Islet precursor cell (in vitro differentiated cells): ENCODE measurements around the gene LCP1.
"Not testable (repeated sequence)": the region's sequence is repeated elsewhere in the genome, so short reads cannot be mapped to it uniquely, and the experiment has no call there.

ENCODE experiments used
- DNase-seq: peaks from one replicate; pipeline ENCODE4 v3.0.0-alpha.2; 2018

Gene LCP1, protein sequence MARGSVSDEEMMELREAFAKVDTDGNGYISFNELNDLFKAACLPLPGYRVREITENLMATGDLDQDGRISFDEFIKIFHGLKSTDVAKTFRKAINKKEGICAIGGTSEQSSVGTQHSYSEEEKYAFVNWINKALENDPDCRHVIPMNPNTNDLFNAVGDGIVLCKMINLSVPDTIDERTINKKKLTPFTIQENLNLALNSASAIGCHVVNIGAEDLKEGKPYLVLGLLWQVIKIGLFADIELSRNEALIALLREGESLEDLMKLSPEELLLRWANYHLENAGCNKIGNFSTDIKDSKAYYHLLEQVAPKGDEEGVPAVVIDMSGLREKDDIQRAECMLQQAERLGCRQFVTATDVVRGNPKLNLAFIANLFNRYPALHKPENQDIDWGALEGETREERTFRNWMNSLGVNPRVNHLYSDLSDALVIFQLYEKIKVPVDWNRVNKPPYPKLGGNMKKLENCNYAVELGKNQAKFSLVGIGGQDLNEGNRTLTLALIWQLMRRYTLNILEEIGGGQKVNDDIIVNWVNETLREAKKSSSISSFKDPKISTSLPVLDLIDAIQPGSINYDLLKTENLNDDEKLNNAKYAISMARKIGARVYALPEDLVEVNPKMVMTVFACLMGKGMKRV

DNA sequence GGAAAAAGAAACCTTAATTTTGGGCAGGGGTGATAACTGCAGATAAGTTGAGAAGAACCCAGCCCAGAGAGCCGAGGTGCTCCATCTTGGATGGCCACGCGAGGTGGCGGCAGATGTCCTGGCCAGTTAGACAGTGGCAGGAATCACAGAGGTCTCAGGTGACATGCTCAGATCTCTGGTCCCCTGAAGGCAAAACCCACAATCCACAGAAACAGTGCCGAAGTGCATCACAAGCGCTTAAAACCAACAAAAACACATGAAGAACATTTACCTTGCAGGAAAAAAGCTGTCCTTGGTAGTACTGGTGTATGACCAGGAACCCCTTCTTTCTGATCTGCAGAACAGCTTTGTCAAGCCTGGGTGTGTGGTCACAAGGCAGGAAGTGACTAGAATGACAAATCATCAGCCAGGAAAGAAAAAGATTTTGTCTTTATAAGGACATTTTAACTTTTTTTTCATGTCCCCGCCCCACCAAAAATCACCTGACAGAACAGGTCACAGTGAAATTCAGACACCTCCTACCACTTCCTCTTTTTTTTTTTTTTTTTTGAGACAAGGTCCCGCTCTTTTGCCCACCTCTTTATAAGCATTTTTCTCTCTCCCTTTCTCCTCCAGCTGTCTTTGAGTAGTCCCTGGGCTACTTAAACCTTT lies at the start of gene LCP1:
LCP1 (minus strand) TSS at position 338 of the 651 bp plus-strand sequence. CDS start 22,515 bp downstream, outside the sequence.
- peak; percentile 69 for DNase-seq

DNA sequence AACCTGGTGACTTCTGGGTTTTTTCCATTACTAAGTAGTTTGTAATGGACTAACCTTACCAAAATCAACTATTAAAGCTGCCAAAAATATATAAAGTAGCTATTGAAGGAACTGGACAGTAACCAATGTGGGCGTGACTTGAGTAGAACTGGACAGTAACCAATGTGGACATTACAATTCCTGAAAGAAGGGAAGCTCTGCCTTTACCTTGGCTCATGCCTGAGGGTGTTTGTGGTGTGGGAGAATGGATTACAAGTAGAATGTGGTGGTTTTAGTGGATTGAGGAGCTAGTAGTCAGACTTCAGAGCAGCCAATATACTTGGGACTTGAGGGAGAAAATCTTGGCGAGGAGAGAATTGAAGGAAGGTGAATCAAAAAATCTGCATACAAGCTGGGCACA lies 47.3 kb upstream of the LCP1 start:
- DNase-seq: no peak

DNA sequence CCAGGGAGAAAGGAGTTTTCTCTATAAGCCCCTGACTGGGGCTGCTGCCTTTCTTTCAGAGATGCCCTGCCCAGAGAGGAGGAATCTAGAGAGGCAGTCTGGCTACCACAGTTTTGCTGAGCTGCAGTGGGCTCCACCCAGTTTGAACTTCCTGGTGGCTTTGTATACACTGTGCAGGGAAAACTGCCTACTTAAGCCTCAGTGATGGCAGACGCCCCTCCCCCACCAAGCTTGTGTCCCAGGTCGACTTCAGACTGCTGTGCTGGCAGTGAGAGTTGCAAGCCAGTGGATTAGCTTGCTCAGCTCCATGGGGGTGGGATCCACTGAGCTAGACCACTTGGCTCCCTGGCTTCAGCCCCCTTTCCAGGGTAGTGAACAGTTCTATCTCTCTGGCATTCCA lies 38.3 kb upstream of the LCP1 start:
- DNase-seq: peak; percentile 58

DNA sequence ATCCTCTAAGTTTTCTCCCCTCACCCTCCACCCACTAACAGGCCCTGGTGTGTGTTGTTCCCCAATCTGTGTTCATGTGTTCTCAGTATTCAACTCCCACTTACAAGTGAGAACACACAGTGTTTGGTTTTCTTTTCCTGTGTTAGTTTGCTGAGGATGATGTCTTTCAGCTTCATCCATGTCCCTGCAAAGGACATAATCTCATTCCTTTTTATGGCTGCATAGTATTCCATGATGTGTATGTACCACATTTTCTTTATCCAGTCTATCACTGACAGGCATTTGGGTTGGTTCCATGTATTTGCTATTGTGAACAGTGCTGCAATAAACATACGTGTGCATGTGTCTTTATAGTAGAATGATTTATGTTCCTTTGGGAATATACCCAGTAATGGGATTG lies 32.8 kb upstream of the LCP1 start:
- DNase-seq: not testable (repeated sequence)

DNA sequence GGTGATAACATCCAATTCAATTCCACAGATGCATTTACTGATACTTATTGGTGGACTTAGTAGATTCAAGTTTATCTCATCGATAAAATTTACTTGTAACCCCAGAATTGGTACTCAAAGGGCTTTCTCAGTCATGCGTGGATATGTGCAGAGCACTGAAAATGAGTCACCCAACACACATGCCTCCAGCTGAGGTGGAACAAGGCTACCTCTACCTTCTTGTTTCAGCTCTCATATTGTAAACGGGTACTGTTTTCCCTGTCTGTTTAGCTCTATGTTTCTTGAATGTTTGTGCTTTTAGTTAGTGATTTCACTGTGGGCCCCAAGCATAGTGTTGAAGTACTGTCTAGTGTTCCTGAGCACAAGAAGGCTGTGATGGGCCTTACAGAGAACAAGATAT lies 31.3 kb upstream of the LCP1 start:
- no peak for DNase-seq

DNA sequence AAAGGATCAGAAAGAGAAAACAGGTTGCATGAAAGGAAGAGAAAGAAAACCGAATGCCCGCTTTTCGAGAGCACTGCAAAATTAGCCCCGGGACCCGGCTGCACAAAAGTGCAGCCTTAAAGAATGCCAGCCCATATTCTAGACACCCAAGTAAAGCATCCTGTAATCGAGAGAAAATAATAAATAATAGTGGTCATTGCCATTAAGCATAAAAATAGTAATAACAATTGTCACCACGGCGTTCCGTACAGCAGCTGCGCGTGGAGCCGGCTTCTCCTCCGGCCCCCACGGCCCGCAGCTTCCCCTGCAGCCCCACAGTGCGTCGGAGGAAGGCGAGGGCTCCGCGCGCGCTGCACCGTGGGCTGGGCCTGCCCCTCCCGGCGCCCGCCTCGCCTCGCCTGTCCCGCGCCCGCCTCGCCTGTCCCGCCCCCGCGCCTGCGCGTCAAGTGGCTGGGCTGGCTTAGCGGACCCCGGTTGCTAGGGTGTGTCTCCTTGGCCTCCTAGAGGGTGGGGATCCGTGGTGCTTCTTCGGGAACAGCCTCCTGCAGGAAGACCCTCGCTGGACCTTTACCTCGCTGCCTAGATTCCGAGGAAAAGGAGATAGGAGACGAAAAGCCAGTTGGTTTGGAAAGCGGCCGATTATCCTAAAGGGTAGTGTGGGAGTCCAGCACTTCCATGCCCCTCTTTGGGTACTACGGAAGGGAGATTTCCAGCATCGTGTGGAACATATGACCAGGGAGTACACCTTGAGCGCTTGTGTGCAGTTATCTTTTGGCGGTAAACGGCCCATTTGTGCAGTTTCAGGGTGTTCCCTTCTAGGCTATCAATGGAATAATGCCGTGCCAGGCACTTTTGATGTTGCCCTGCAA lies 29.7 kb upstream of the LCP1 start, which contains the start of gene LRRC63:
LRRC63 (plus strand) TSS at position 446 of the 869 bp plus-strand sequence. CDS start 1,107 bp downstream, outside the sequence.
- DNase-seq: peak; percentile 91

DNA sequence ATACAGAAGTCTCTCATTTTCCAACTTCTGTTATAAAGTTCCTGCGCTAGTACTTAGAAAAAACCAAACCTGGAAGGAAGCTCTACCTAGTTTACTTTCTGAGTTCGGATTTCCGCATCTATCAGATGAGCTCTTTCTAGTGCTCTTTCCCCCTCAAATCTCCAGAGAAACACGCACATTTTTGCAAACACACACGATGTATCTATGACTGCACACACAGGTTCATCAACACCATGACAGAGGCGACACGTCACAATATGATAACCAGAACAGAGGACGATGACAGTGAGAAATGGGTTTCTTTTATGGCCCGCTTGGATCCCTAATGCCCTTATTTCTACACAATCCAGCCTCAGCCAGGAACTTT lies 29.1 kb upstream of the LCP1 start:
- DNase-seq: no peak

DNA sequence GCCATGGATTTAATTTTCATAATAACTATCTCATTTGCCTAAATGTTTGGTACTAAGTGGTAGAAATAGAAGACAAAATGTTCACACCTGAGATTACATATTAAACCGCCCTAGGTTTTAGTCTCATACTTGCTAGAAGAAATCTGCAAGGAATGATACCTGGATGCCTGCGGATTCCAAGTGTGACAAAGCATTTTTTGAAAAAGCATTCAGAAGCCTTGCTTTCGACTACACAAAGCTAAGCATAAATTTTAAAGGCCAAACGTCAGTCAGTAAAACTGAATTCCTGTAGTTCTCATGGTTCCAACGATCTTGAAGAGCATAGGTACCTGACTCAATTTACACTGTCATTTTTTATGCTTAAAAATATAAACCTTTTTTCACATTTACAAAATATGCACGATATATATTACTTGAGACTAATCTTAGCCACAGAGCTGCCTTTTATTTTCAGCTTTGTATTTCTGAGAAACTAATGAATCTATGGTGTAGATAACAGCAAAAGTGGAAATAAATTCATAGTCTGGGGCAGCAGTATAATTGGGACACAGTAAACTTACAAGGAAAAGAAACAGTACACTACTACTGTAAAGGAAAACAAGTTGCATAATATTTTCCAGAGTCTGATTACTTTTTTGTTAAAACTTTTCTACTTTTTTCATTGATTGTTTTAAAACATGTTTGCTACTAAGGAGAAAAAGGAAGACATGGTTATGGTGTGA lies 28.5 kb upstream of the LCP1 start:
- no peak for DNase-seq

DNA sequence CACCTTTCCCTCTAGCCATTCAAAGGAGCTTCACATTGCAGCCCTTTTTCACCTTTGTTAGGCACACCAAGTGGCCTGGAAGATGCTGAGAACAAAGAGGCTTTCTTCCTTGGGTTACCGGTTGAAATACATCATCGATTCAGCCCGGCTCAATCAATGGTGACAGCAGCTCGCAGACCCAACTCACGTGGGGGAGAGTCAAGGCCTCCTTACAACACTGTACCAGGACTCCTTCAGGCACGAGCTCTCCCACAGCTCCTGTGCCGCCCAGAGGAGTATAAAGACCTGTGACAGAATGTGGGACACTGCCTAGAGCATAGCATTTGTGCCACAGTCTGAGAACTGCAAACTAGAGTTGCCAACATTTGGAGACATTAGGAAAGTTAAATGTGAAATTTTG lies 25.9 kb upstream of the LCP1 start:
- no peak for DNase-seq

DNA sequence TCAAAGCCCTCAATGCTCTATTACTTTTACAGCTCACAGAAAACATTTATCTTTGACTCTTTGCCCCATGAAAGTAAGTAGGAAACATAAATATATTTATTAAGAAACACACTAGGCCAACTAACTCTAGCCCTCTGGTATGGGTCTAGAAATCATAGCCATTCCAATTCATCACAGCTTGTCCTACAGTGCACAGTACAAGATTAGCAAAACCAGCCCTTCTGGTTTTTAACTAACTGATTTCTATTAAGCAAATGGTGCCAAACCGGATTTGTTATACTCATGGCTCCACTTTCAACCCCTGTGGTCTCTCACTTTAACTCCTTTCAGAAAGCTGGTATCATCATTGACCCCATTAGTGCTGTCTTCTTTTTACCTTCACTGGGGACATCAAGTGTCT lies 24.2 kb upstream of the LCP1 start:
- DNase-seq: no peak

DNA sequence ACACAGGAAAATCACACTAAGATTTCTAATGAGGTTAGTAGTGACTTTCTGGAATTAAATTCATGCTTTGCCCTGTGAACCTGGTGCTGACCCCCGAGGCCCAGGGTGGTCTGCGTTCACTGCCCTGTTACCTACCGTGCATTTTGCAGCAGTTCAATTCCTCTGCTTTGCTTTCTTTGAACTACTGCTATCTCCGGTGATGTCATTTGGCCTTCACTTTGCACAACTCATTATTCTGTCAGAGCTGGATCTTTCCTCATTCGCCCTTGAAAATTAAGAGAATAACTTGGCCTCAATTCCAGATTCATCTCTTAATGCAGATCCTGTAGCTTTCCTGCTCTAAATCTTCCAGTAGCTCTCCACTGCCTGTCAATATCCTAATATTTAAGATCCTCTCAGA lies 21.0 kb upstream of the LCP1 start:
- DNase-seq: no peak

DNA sequence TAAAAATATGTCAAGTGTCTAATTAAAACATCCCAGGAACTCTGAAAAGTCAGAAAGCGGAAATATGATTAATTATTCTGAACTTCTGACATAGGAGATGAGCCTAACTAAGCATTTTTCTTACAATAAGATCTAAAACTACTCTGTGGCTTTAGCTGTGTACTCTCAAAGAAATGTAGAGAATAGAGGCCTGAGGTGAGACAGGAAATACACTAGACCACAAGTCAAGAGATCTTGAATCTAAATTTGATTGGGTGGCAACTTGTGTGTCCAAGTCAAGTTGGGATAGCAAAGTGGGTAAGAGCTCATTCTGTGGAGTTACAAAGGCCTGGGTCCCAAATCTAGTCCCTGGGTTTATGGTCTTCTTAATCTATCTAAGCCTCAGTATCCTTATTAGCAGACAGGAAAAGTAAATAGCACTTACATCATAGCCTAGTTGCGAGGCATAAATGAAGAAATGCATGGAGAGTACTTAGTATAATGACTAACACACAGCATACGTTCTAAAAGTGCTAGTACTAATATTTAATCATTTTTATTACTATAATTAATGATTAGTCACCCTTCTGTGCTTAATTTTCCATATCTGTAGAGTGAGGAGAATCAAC lies 20.3 kb upstream of the LCP1 start:
- no peak for DNase-seq

DNA sequence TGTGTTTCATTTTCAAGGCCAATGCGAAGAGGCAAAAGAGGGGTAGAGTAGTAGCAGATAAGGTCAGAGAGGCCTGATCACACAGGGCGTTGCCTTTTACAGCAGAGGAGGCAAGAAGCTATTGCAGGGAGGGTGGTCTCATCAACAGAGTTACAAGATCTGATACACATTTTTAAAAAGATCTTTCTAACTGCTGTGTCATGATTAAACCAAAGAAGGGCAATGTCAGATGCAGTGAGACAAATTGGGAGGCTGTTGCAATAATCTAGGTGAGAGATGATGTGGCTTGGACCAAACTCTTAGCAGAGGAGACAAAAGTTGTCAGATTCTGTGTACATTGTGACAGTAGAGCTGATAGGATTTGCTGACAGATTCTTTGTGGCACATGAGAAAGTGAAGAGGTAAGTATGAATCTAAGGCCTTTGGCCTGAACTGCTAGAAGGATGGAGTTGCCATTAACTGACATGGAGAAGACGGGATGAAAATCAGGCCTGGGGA lies 16.8 kb upstream of the LCP1 start:
- no peak for DNase-seq

DNA sequence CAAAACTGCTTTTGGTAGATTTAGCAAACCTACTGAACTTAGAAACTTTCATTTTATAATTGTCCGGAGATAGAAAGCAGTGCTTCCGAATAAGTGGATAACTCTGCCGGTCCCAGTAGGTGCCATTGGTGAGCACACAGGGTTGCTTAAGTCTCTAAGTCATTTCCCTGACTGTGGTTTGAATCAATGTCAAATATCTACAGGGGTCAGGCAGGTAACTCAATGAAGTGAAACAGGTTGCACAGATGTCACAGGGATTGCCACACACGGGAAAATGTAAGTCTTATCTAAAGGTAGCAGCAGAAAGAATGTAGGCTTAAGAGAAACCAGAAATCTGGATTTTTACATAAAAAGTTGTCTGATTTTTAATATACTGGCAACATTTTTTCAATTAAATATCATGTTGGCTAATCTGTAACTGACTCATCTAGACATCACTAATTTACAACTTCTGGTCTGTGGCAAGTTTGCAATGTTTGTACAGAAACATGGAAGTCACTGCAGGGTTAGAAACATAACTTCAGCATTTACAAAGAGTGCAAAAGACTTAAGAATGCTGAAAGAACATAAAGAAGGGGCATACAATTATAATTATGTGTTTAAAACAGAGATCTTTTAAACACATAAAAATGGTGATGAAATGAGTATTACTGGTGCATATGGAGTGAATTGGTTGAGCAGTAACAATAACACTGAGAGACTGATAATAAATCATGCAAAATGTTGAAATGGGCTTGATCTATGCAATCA lies 15.5 kb upstream of the LCP1 start:
- no peak for DNase-seq

DNA sequence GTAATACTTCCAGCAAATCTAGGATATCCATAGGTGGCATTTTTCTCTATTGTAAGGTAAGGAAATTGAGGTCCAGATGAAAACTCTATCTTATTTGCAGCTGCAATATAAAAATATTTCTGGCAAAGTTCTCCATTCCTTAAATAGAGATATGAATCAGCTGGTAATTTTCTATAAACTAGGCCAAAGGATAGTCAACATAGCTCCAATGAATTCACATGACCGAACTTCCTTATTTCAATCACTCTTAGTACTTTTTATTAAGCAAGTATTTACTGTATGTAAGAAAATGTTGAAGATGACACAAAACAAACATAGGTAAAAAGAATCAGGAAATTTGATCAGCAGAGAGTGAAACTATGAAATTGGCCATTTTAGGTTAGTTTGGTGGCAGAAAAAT lies 13.0 kb upstream of the LCP1 start:
- DNase-seq: no peak

DNA sequence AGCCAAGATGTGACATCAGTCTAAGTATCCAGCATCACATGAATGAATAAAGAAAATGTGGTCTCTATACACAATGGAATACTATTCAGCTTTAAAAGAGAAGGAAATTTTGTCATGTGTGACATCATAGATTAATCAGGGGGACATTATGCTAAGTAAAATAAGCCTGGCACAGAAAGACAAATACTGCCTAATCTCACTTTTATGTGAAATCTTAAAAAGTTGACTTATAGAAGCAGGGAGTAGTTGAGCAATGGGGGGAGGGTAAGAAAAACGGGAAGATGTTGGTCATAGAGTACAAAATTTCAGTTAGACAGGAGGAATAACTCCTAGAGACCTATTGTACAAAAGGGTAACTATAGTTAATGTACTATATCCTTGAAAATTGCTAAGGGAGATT lies 10.4 kb upstream of the LCP1 start:
- no peak for DNase-seq

DNA sequence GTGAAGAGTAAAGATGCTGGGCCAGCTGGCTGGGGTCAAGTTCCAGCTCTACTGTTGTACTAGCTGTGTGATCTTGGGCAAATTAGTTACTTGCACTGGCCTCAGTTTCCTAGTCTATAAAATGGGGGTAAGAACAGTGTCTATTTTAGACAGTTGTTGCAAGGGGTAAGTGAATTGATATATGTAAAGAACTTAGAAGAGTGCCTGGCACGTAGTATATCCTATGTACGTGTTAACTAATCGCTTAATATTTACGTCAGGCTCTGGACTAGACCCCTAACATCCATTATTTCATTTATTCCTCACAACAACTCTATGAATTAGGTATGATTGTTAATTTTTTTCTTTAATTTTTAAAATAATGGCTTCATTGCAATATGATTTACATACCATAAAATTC lies 3.7 kb upstream of the LCP1 start:
- no peak for DNase-seq

DNA sequence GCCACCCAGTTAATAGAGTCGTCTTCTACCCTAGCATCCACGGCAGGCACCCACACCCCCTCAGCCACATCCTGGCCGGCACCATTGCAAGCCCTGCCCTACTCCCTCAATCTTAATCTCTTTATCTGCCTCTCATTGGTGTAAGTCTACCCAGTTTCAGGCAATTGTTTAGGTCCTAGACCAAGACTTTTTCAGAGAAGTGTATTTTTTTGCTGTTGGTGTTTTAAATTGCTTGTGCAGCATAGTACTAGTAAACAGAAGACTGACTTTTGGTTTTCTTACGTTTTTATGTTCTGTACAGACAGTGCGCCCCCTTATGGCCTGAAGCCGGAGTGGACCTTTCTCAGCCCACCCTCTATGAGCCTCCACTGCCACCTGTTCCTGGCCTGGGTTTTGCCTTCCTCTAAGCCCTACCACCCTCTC lies 2.3 kb upstream of the LCP1 start:
- no peak for DNase-seq

DNA sequence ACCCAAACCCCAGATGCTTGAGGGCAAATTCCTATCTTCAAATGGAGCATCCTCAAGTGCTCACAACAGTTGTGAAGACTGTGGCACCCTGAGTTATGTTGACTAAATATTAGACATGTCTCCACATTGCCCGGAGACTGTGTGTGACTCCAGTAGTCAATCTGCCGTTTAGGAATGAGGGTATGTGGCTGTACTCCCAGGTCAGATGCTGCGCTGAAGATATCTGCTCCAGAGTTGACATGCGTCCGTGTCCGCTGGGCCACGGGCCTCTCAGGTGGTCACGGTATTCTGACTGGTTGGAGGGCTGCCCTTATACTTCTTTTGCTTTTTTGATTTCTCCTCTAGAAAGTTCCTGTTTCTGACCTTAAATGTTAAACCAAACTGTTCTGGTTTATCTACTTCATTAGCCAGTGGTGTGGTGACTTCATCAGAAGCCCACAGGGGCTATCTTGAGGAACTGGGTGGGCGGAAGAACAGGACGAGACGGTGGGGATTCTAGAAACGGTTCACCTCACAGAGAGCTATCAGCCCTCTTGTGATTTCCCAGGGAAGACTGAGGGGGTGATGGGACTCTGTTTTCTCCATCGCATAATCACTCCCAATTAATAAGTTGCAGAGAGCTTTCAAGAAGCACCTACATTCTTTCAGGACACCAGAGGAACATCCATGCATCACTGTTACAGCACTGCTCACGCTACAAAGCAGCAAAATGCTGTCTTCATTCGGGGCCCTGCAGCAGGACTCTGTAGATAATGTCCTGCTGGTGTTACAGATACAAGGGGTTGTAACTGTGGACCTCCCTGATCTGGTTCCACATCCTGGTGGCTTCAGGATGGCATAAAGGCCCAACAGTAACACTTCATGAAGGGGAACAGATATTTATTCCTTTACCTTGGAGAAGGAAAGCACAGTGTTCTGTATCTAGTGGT lies 1.3 kb upstream of the LCP1 start:
- DNase-seq: no peak

DNA sequence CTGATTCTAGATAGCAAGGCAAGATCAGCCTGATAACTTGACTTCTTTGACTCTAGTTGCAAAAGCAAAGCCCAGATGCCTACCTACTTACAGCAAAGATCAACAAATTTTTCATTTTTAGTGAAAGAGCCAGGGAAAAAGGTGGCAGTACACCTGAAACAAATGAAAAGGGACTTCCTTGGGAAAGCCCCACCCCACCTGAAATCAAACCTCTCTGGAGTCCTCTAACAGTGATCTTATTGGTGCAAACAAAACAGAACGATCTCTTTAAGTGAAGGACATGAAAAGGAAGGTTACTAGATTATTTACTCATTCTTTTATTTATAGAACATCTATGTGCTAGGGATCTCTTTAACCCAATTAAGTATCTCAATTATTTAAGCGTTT lies 507 bp upstream of the LCP1 start:
- no peak for DNase-seq
